IMR-90 (cell line): ENCODE data around the gene ZG16B.

Source experiments
- CHD1 ChIP-seq: IDR thresholded peaks from 2 replicates; pipeline ENCODE4 v1.6.1; 2012; ENCODE audit warnings: low read depth, low read length, improper control_type of control experiment
- MXI1 ChIP-seq: IDR thresholded peaks from 2 replicates; pipeline ENCODE4 v1.6.1; 2012; ENCODE audit warnings: low read depth, mild to moderate bottlenecking, low read length, moderate library complexity, borderline replicate concordance
- POLR2A ChIP-seq: IDR thresholded peaks from 2 replicates; pipeline ENCODE4 v1.6.1; 2012; ENCODE audit warnings: mild to moderate bottlenecking, low read depth, low read length
- RFX5 ChIP-seq: IDR thresholded peaks from 2 replicates; pipeline ENCODE4 v1.8.0; 2012; ENCODE audit warnings: low read depth, mild to moderate bottlenecking, low read length, moderate library complexity
- TF ChIP-seq, protein P1 (sequence below): conservative IDR thresholded peaks from 2 replicates; pipeline ENCODE4 v1.5.1; 2012; ENCODE audit warnings: mild to moderate bottlenecking, low read depth, low read length, improper control_type of control experiment

DNA sequence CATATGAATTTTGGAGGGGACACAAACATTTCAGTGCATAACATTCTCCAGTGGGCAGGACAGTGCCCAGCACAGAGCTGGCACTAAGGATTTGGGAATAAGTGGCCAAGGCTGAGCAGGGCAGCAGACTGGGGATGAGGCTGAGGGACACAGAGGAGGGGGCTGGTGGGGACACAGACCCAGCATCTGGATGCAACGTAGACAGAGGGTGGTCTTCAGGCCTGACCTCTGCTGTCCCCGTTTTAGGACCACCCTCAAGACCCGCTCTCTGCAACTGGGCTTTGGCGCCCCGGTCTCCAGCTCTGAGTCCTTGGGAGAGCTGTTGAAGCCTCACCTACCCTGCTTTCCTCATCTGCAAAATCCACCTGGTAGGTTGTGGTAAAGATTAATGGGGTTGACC lies 39.5 kb upstream of the ZG16B start:
- no peak for TF ChIP-seq MXI1
- TF ChIP-seq POLR2A = no peak
- no peak for TF ChIP-seq CHD1
- TF ChIP-seq, protein P1, sequence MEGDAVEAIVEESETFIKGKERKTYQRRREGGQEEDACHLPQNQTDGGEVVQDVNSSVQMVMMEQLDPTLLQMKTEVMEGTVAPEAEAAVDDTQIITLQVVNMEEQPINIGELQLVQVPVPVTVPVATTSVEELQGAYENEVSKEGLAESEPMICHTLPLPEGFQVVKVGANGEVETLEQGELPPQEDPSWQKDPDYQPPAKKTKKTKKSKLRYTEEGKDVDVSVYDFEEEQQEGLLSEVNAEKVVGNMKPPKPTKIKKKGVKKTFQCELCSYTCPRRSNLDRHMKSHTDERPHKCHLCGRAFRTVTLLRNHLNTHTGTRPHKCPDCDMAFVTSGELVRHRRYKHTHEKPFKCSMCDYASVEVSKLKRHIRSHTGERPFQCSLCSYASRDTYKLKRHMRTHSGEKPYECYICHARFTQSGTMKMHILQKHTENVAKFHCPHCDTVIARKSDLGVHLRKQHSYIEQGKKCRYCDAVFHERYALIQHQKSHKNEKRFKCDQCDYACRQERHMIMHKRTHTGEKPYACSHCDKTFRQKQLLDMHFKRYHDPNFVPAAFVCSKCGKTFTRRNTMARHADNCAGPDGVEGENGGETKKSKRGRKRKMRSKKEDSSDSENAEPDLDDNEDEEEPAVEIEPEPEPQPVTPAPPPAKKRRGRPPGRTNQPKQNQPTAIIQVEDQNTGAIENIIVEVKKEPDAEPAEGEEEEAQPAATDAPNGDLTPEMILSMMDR = no peak
- no peak for TF ChIP-seq RFX5
